GM23248 (cell line): ENCODE results near the gene TCF4. TPM values are rescaled to one million over a fixed set of nuclear protein-coding genes. Genes with fewer than 3 reads are reported as not detected.

Experiments
- DNase-seq: peaks from one replicate; pipeline ENCODE4 v3.0.0-alpha.2; 2015
- H2AFZ ChIP-seq: fragments of 200-600 bp; sonication (generic); 2 replicates; pipeline ENCODE4 v1.6.1; 2016; ENCODE audit warnings: antibody characterized with exemption
- H3F3A ChIP-seq: fragments of 200-600 bp; sonication (generic); 2 replicates; pipeline ENCODE4 v1.6.1; 2016; ENCODE audit warnings: mild to moderate bottlenecking, antibody characterized with exemption, mixed run types; ENCODE audit not compliant: insufficient read depth
- H3K27ac ChIP-seq: fragments of 200-600 bp; sonication (generic); 2 replicates; pipeline ENCODE4 v1.5.1; 2016; ENCODE audit warnings: mild to moderate bottlenecking
- H3K27me3 ChIP-seq: fragments of 200-600 bp; sonication (generic); replicated peaks from 2 replicates; pipeline ENCODE4 v1.6.1; 2016; ENCODE audit warnings: mild to moderate bottlenecking; ENCODE audit not compliant: insufficient read depth
- H3K36me3 ChIP-seq: fragments of 200-600 bp; sonication (generic); 2 replicates; pipeline ENCODE4 v1.6.1; 2016; ENCODE audit warnings: low read depth, mild to moderate bottlenecking
- H3K4me1 ChIP-seq: fragments of 200-600 bp; sonication (generic); 2 replicates; pipeline ENCODE4 v1.6.1; 2016; ENCODE audit warnings: mild to moderate bottlenecking; ENCODE audit not compliant: insufficient read depth
- H3K4me2 ChIP-seq: fragments of 200-600 bp; sonication (generic); one replicate; pipeline ENCODE4 v1.6.1; 2016; ENCODE audit warnings: mild to moderate bottlenecking; ENCODE audit not compliant: unreplicated experiment
- H3K4me3 ChIP-seq: fragments of 200-600 bp; sonication (generic); 2 replicates; pipeline ENCODE4 v1.5.1; 2016; ENCODE audit warnings: mild to moderate bottlenecking
- H3K79me2 ChIP-seq: fragments of 200-600 bp; sonication (generic); 2 replicates; pipeline ENCODE4 v1.6.1; 2016; ENCODE audit warnings: mild to moderate bottlenecking; ENCODE audit not compliant: insufficient read depth
- H3K9ac ChIP-seq: fragments of 200-600 bp; sonication (generic); 2 replicates; pipeline ENCODE4 v1.6.1; 2016; ENCODE audit warnings: mild to moderate bottlenecking
- H3K9me2 ChIP-seq: fragments of 200-600 bp; sonication (generic); 2 replicates; pipeline ENCODE4 v1.6.1; 2016; ENCODE audit warnings: mixed run types, mild to moderate bottlenecking, moderate library complexity; ENCODE audit not compliant: insufficient read depth
- H3K9me3 ChIP-seq: fragments of 200-600 bp; sonication (generic); one replicate; pipeline ENCODE4 v1.6.1; 2017; ENCODE audit warnings: low read depth
- H4K20me1 ChIP-seq: fragments of 200-600 bp; sonication (generic); 2 replicates; pipeline ENCODE4 v1.6.0; 2016; ENCODE audit not compliant: insufficient read depth
- EZH2 ChIP-seq: fragments of 200-600 bp; sonication (generic); IDR thresholded peaks from 2 replicates; pipeline ENCODE4 v1.6.1; 2018; ENCODE audit warnings: antibody characterized with exemption, mild to moderate bottlenecking; ENCODE audit not compliant: insufficient read depth, poor library complexity, severe bottlenecking
- EZH2phosphoT487 ChIP-seq: fragments of 200-600 bp; sonication (generic); IDR thresholded peaks from 2 replicates; pipeline ENCODE4 v1.6.1; 2018; ENCODE audit warnings: antibody characterized with exemption, moderate library complexity, mild to moderate bottlenecking, low read depth; ENCODE audit not compliant: insufficient read depth
- WGBS, 2 experiments: methylation state at CpG; one replicate each; pipeline ENCODE4 v1.1.6; 2015 to 2017; ENCODE audit warnings: low lambda C conversion rate in 2 of 2, low coverage in 1 of 2; ENCODE audit errors: missing lambda C conversion rate in 2 of 2; 5-methylcytosine and 5-hydroxymethylcytosine counted together
- in situ Hi-C: fragments of 300-500 bp; cut with MboI; formaldehyde crosslinking; loops from 2 replicates; pipeline ENCODE4 v1.15.0; 2020
- polyA plus RNA-seq: library from polyadenylated mRNA; unstranded; fragments of >200 nt; fragmentation: Nextera tagmentation; extraction: Ambion mirVana; gene quantifications from 2 replicates; pipeline ENCODE4 v1.2.1, GENCODE V29; 2016
- total RNA-seq: library from RNA; depleted of rRNA; stranded (reverse); fragments of >200 nt; shearing (Covaris generic); gene quantifications from 2 replicates; pipeline ENCODE4 v1.2.3, GENCODE V29; 2014

The TCF4 gene
- total and polyA plus RNA-seq, 2 experiments from 2014 or later = 54.5 to 59.3 TPM

- peaks cover 64% of the 10 kb centered on the region for H3F3A ChIP-seq
- H3K9ac ChIP-seq = peak overlapping the region; percentile 60
- H3K27me3 ChIP-seq = no peaks in the 10 kb centered on the region
- DNase-seq = no peak
- peaks cover 22% of the 10 kb centered on the region for H3K36me3 ChIP-seq
- H3K4me1 ChIP-seq = peaks cover 51% of the 10 kb centered on the region
- H3K27ac ChIP-seq = peak overlapping the region; percentile 67
- H3K9me3 ChIP-seq = no peaks in the 10 kb centered on the region
- peak overlapping the region; percentile 83 for H3K4me2 ChIP-seq
- no peaks in the 10 kb centered on the region for H3K9me2 ChIP-seq
- in situ Hi-C loops = no loop called here
- peak overlapping the region; percentile 64 for H3K4me3 ChIP-seq
- 9 to 21% methylated on average over 2 of the region's 2 CpGs for WGBS, 2 experiments
- no peaks in the 10 kb centered on the region for H4K20me1 ChIP-seq
- no peak overlapping the region for H2AFZ ChIP-seq
- H3K79me2 ChIP-seq = peaks cover 14% of the 10 kb centered on the region; the same call in 1 of the 2 replicates
- TF ChIP-seq EZH2 = no peak
- TF ChIP-seq EZH2phosphoT487 = no peak
Observed at GRCh38 chr18:55252901-55253300, 335.1 kb downstream of the TCF4 start.

GRCh38 chr18:55252053-55252675 lies 335.8 kb downstream of the TCF4 start:
- Histone ChIP-seq H3K27me3 (no peaks in the 10 kb centered on the region), H3K9me3 (no peaks in the 10 kb centered on the region), H3K4me2 (peak overlapping the region; percentile 83), H3K4me1 (peaks cover 53% of the 10 kb centered on the region), H3K9me2 (no peaks in the 10 kb centered on the region), H3F3A (peaks cover 60% of the 10 kb centered on the region), H3K79me2 (peaks cover 14% of the 10 kb centered on the region; the same call in 1 of the 2 replicates), H3K36me3 (peaks cover 22% of the 10 kb centered on the region), H3K4me3 (peak overlapping the region; percentile 64), H3K9ac (peak overlapping the region; percentile 60), H3K27ac (peak overlapping the region; percentile 67), H2AFZ (peak overlapping the region; percentile 57), H4K20me1 (no peaks in the 10 kb centered on the region)
- 13 to 15% methylated on average over 7 of the region's 7 CpGs for WGBS, 2 experiments
- peak; percentile 37 for DNase-seq
- TF ChIP-seq EZH2 = no peak
- TF ChIP-seq EZH2phosphoT487 = no peak
- in situ Hi-C loops = no loop called here

- Histone ChIP-seq H2AFZ (peak overlapping the region; percentile 57), H3K27ac (peak overlapping the region; percentile 67)
- DNase-seq = peak; percentile 77
Observed at GRCh38 chr18:55251254-55251971, 336.6 kb downstream of the TCF4 start.

GRCh38 chr18:55250768-55251173 lies 337.2 kb downstream of the TCF4 start:
- Histone ChIP-seq H3K4me2 (peak overlapping the region; percentile 83), H3K27me3 (no peaks in the 10 kb centered on the region), H3K79me2 (peaks cover 14% of the 10 kb centered on the region; the same call in 1 of the 2 replicates), H4K20me1 (no peaks in the 10 kb centered on the region), H3K27ac (peak overlapping the region; percentile 67), H3K36me3 (peaks cover 27% of the 10 kb centered on the region), H3K9me3 (no peaks in the 10 kb centered on the region), H3K4me3 (peak overlapping the region; percentile 64), H3K4me1 (peaks cover 48% of the 10 kb centered on the region), H3F3A (peaks cover 46% of the 10 kb centered on the region), H3K9ac (peak overlapping the region; percentile 60), H2AFZ (peak overlapping the region; percentile 57; the same call in 1 of the 2 replicates), H3K9me2 (no peaks in the 10 kb centered on the region)
- TF ChIP-seq EZH2 = no peak
- TF ChIP-seq EZH2phosphoT487 = no peak
- WGBS, 2 experiments = 28 to 33% methylated on average over 4 of the region's 4 CpGs
- DNase-seq = peak; percentile 85
- in situ Hi-C loops = no loop called here

More at GRCh38 chr18:55251254-55251971, 336.6 kb downstream of the TCF4 start:
- Histone ChIP-seq H3K4me2 (peak overlapping the region; percentile 83), H3K9ac (peak overlapping the region; percentile 60), H3K36me3 (peaks cover 27% of the 10 kb centered on the region), H3K9me2 (no peaks in the 10 kb centered on the region), H3K27me3 (no peaks in the 10 kb centered on the region), H3K4me1 (peaks cover 53% of the 10 kb centered on the region), H3K4me3 (peak overlapping the region; percentile 64), H3F3A (peaks cover 53% of the 10 kb centered on the region), H3K9me3 (no peaks in the 10 kb centered on the region), H3K79me2 (peaks cover 14% of the 10 kb centered on the region; the same call in 1 of the 2 replicates), H4K20me1 (no peaks in the 10 kb centered on the region)
- TF ChIP-seq EZH2phosphoT487 (no peak), EZH2 (no peak)
- in situ Hi-C loops = no loop called here
- WGBS, 2 experiments = 1 to 3% methylated on average over 13 of the region's 13 CpGs
